ENCODE results near the gene IMMP2L.

GRCh38 chr7:111103678-111104274 lies 458.5 kb downstream of the IMMP2L start:
- TF ChIP-seq RAD21 (IDR thresholded peaks at IDR 0.05; ENCODE audit: low read length) (no peak), SMC3 (IDR thresholded peaks at IDR 0.05; ENCODE audit: low read depth, low read length) (no peak), CTCF (conservative IDR thresholded peaks at IDR 0.05; ENCODE audit: low read depth, low read length) (no peak), MAZ (IDR thresholded peaks at IDR 0.05; ENCODE audit: borderline replicate concordance, low read depth, low read length) (no peak), MXI1 (IDR thresholded peaks at IDR 0.05; ENCODE audit: borderline replicate concordance, low read depth, low read length) (no peak), RCOR1 (IDR thresholded peaks at IDR 0.05; ENCODE audit: insufficient replicate concordance, low read length) (no peak), NFE2L2 (IDR thresholded peaks at IDR 0.05; ENCODE audit: low read depth, low read length) (no peak)
